HepG2 (cell line): ENCODE measurements around the gene ZBED1.
"Not testable (repeated sequence)": the region's sequence is repeated elsewhere in the genome, so short reads cannot be mapped to it uniquely, and the experiment has no call there.

Experiments
- NPAS2 ChIP-seq: sonication (generic); formaldehyde crosslinking; IDR thresholded peaks from 2 replicates; pipeline ENCODE4 v1.8.0; 2022; ENCODE audit warnings: mild to moderate bottlenecking, missing genetic modification reagents, borderline replicate concordance
- ZNF101 ChIP-seq: sonication (generic); formaldehyde crosslinking; IDR thresholded peaks from 2 replicates; pipeline ENCODE4 v1.4.0; 2020; ENCODE audit warnings: mild to moderate bottlenecking, low read depth, missing genetic modification reagents, borderline replicate concordance
- TF ChIP-seq, protein P1 (sequence below): sonication (generic); formaldehyde crosslinking; IDR thresholded peaks from 2 replicates; pipeline ENCODE4 v1.8.0; 2022; ENCODE audit warnings: mild to moderate bottlenecking, missing genetic modification reagents; ENCODE audit not compliant: insufficient replicate concordance
- TF ChIP-seq, protein P2 (sequence below): IDR thresholded peaks from 2 replicates; pipeline ENCODE4 v1.6.1; 2018; ENCODE audit warnings: missing genetic modification reagents

DNA sequence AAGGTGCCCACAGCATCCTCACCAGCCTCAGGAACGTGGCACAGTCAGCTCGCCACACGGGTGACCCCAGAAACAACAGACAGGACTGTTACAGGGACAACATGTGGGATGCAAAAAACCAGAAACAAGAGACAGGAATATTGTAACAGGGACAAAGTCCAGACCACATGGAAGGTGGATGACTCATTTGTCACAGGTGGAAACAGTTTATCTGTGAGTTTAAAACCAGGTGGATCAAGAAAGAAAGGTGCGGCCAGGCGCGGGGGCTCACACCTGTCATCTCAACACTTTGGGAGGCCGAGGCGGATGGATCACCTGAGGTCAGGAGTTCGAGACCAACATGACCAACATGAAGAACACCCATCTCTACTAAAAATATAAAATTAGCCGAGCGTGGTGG is 23.5 kb downstream of the ZBED1 start:
- TF ChIP-seq, protein P1, sequence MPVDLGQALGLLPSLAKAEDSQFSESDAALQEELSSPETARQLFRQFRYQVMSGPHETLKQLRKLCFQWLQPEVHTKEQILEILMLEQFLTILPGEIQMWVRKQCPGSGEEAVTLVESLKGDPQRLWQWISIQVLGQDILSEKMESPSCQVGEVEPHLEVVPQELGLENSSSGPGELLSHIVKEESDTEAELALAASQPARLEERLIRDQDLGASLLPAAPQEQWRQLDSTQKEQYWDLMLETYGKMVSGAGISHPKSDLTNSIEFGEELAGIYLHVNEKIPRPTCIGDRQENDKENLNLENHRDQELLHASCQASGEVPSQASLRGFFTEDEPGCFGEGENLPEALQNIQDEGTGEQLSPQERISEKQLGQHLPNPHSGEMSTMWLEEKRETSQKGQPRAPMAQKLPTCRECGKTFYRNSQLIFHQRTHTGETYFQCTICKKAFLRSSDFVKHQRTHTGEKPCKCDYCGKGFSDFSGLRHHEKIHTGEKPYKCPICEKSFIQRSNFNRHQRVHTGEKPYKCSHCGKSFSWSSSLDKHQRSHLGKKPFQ (CRISPR knock-in tag) = not testable (repeated sequence)
- TF ChIP-seq, protein P2, sequence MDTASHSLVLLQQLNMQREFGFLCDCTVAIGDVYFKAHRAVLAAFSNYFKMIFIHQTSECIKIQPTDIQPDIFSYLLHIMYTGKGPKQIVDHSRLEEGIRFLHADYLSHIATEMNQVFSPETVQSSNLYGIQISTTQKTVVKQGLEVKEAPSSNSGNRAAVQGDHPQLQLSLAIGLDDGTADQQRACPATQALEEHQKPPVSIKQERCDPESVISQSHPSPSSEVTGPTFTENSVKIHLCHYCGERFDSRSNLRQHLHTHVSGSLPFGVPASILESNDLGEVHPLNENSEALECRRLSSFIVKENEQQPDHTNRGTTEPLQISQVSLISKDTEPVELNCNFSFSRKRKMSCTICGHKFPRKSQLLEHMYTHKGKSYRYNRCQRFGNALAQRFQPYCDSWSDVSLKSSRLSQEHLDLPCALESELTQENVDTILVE = not testable (repeated sequence)
- not testable (repeated sequence) for TF ChIP-seq NPAS2 (CRISPR knock-in tag); ZNF101
